ENCODE data around the gene PROK2.

DNA sequence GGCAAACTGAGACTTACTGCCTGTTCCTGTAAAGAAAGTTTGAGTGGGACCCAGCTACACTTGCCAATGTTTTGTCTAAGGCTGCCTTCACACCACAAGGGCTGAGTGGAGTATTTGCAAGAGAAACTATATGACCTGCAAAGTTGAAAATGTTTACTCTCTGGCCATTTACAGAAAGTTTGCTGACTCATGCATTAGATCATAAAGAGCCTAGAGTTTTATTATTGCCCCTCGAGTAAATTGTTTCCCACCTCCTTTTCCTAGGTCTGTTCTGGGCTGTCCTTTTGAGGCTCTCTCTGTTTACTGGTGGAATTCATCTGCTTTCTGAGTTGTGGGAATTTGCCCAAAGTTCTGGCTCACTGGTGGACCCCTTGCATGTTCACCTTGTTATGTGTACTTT lies 6.7 kb upstream of the PROK2 start:
- TF ChIP-seq, protein P1, sequence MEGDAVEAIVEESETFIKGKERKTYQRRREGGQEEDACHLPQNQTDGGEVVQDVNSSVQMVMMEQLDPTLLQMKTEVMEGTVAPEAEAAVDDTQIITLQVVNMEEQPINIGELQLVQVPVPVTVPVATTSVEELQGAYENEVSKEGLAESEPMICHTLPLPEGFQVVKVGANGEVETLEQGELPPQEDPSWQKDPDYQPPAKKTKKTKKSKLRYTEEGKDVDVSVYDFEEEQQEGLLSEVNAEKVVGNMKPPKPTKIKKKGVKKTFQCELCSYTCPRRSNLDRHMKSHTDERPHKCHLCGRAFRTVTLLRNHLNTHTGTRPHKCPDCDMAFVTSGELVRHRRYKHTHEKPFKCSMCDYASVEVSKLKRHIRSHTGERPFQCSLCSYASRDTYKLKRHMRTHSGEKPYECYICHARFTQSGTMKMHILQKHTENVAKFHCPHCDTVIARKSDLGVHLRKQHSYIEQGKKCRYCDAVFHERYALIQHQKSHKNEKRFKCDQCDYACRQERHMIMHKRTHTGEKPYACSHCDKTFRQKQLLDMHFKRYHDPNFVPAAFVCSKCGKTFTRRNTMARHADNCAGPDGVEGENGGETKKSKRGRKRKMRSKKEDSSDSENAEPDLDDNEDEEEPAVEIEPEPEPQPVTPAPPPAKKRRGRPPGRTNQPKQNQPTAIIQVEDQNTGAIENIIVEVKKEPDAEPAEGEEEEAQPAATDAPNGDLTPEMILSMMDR (conservative IDR thresholded peaks at IDR 0.05; ENCODE audit: low read depth in 2 of 2), result no peak
- no peak for TF ChIP-seq EZH2 (IDR thresholded peaks at IDR 0.05; ENCODE audit: low read depth, unreplicated experiment)
